ENCODE results near the gene STARD13.
"Not testable (repeated sequence)": the region's sequence is repeated elsewhere in the genome, so short reads cannot be mapped to it uniquely, and the experiment has no call there.

STARD13 gene

GRCh38 chr13:33245505-33246158 lies 39.9 kb downstream of the STARD13 start:
- no peak overlapping the region for H3K4me3 ChIP-seq (ENCODE audit: control insufficient read depth, low read depth, low read length)

GRCh38 chr13:33244907-33245287 lies 40.7 kb downstream of the STARD13 start:
- TF ChIP-seq CTCF (IDR thresholded peaks at IDR 0.05; ENCODE audit: control insufficient read depth, insufficient read depth, low read depth, low read length, missing control alignments), result no peak
- no peak for DNase-seq (ENCODE audit: low read depth)
- no peak overlapping the region for H3K4me3 ChIP-seq (ENCODE audit: control insufficient read depth, low read depth, low read length)

More at GRCh38 chr13:33245505-33246158, 39.9 kb downstream of the STARD13 start:
- DNase-seq (ENCODE audit: low read depth), result no peak
- no peak for TF ChIP-seq CTCF (IDR thresholded peaks at IDR 0.05; ENCODE audit: control insufficient read depth, insufficient read depth, low read depth, low read length, missing control alignments)

- no peak for DNase-seq (ENCODE audit: low read depth)
- no peak overlapping the region for H3K4me3 ChIP-seq (ENCODE audit: control insufficient read depth, low read depth, low read length)
- TF ChIP-seq CTCF (IDR thresholded peaks at IDR 0.05; ENCODE audit: control insufficient read depth, insufficient read depth, low read depth, low read length, missing control alignments), result no peak
Observed at GRCh38 chr13:33244210-33244906, 41.2 kb downstream of the STARD13 start.

- TF ChIP-seq CTCF (IDR thresholded peaks at IDR 0.05; ENCODE audit: control insufficient read depth, insufficient read depth, low read depth, low read length, missing control alignments), result no peak
- no peak for DNase-seq (ENCODE audit: low read depth)
- H3K4me3 ChIP-seq (ENCODE audit: control insufficient read depth, low read depth, low read length), result no peak overlapping the region
Observed at GRCh38 chr13:33242984-33243617, 42.5 kb downstream of the STARD13 start.

- not testable (repeated sequence) for H3K4me3 ChIP-seq (ENCODE audit: control insufficient read depth, low read depth, low read length); DNase-seq (ENCODE audit: low read depth)
Observed at GRCh38 chr13:33242372-33242771, 43.2 kb downstream of the STARD13 start.

GRCh38 chr13:33236021-33236420 lies 49.5 kb downstream of the STARD13 start:
- no peak overlapping the region for H3K4me3 ChIP-seq (ENCODE audit: control insufficient read depth, low read depth, low read length)
- TF ChIP-seq CTCF (IDR thresholded peaks at IDR 0.05; ENCODE audit: control insufficient read depth, insufficient read depth, low read depth, low read length, missing control alignments), result no peak
- DNase-seq (ENCODE audit: low read depth), result no peak

- no peak for DNase-seq (ENCODE audit: low read depth)
- no peak overlapping the region for H3K4me3 ChIP-seq (ENCODE audit: control insufficient read depth, low read depth, low read length)
- TF ChIP-seq CTCF (IDR thresholded peaks at IDR 0.05; ENCODE audit: control insufficient read depth, insufficient read depth, low read depth, low read length, missing control alignments), result no peak
Observed at GRCh38 chr13:33235564-33235963, 50.0 kb downstream of the STARD13 start.
